NOMO-1 treated with dmso at 0.1 percent for 144 hours (cell line): ENCODE data around the gene ZMYND19.
"Not testable (repeated sequence)": the region's sequence is repeated elsewhere in the genome, so short reads cannot be mapped to it uniquely, and the experiment has no call there.

Source experiments
- DNase-seq: peaks from one replicate; lab custom pipeline; 2025; ENCODE audit not compliant: unreplicated experiment; lab: John Stamatoyannopoulos, UW

Gene ZMYND19

GRCh38 chr9:137534256-137535119, 55.8 kb downstream of the ZMYND19 start:
- peak; percentile 81 for DNase-seq

- not testable (repeated sequence) for DNase-seq
Observed at GRCh38 chr9:137532891-137533468, 57.3 kb downstream of the ZMYND19 start.
